DMS53 treated with DMSO at 0.1 percent for 48 hours (cell line): ENCODE results near the gene AIFM1.
A peak's percentile ranks its signal among the peaks of the same experiment; 100 is the strongest.

ENCODE experiments used
- DNase-seq: peaks from one replicate; lab custom pipeline; 2025; ENCODE audit not compliant: unreplicated experiment; lab: John Stamatoyannopoulos, UW

The AIFM1 gene

GRCh38 chrX:130165703-130166502, at the start of gene AIFM1:
TSS of gene AIFM1 (minus strand) at chrX:130165841. CDS start at chrX:130165656, 185 bp downstream.
- DNase-seq: peak; percentile 90

GRCh38 chrX:130213376-130213775, 47.7 kb upstream of the AIFM1 start:
- no peak for DNase-seq

- no peak for DNase-seq
These were observed 46.7 kb upstream of the AIFM1 start for GRCh38 chrX:130212371-130212770.

GRCh38 chrX:130211415-130212186, 46.0 kb upstream of the AIFM1 start:
- DNase-seq: no peak

- no peak for DNase-seq
These were observed 39.0 kb upstream of the AIFM1 start for GRCh38 chrX:130204647-130205046.

- no peak for DNase-seq
These were observed 31.8 kb upstream of the AIFM1 start for GRCh38 chrX:130197464-130197863.

- DNase-seq: no peak
These were observed 30.8 kb upstream of the AIFM1 start for GRCh38 chrX:130196466-130196865.

- no peak for DNase-seq
These were observed 25.2 kb upstream of the AIFM1 start for GRCh38 chrX:130190801-130191200.

- no peak for DNase-seq
These were observed 21.0 kb upstream of the AIFM1 start for GRCh38 chrX:130186651-130187050.

- DNase-seq: no peak
These were observed 19.2 kb upstream of the AIFM1 start for GRCh38 chrX:130184857-130185256.

GRCh38 chrX:130184168-130184567, 18.5 kb upstream of the AIFM1 start:
- no peak for DNase-seq

- DNase-seq: no peak
These were observed 14.1 kb upstream of the AIFM1 start for GRCh38 chrX:130179579-130180215.

- DNase-seq: no peak
These were observed 13.5 kb upstream of the AIFM1 start for GRCh38 chrX:130179170-130179569.

- DNase-seq: no peak
These were observed 11.3 kb upstream of the AIFM1 start for GRCh38 chrX:130176942-130177341.

- no peak for DNase-seq
These were observed 10.7 kb upstream of the AIFM1 start for GRCh38 chrX:130176354-130176776.

GRCh38 chrX:130174937-130175336, 9.3 kb upstream of the AIFM1 start:
- no peak for DNase-seq

- no peak for DNase-seq
These were observed 8.5 kb upstream of the AIFM1 start for GRCh38 chrX:130174045-130174704.

- DNase-seq: no peak
These were observed 7.7 kb upstream of the AIFM1 start for GRCh38 chrX:130173190-130173895.

- no peak for DNase-seq
These were observed 6.6 kb upstream of the AIFM1 start for GRCh38 chrX:130172127-130172845.
